COR-L47 (cell line): ENCODE results near the gene SLC7A4.
A peak's percentile ranks its signal among the peaks of the same experiment; 100 is the strongest.
"Not testable (repeated sequence)": the region's sequence is repeated elsewhere in the genome, so short reads cannot be mapped to it uniquely, and the experiment has no call there.

Experiments
- DNase-seq: peaks from one replicate; lab custom pipeline; 2025; lab: John Stamatoyannopoulos, UW

The SLC7A4 gene

DNA sequence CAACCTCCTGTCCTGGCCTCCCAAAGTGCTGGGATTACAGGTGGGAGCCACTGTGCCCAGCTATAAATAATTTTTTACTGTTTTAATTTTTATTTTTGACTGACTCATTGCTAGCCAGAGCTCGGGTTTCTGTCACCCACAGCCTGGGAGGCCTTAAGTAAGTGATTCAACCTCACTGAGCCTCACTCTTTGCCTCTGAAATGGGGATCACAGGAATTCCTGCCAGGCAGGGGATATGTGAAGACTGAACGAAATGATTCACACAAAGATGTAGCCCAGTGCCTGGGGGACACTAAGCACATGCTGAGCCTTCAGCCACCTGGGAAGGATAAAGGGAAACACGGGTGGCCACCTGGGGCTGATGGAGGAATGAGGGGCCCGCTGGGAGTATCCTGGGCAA lies 9.6 kb upstream of the SLC7A4 start:
- DNase-seq: no peak

DNA sequence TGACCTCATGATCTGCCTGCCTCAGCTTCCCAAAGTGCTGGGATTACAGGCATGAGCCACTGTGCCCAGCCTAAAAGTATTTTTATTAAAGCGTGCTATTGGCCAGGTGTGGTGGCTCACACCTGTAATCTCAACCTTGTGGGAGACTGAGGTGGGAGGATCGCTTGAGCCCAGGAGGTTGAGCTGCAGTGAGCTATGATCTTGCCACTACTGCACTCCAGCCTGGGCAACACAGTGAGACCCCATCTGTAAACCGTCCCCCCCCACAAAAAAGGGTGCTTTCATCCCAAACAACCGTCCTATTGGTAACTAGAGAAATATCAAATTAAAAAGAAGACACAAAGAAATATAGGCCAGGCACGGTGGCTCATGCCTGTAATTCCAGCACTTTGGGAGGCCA lies 6.8 kb upstream of the SLC7A4 start:
- not testable (repeated sequence) for DNase-seq

DNA sequence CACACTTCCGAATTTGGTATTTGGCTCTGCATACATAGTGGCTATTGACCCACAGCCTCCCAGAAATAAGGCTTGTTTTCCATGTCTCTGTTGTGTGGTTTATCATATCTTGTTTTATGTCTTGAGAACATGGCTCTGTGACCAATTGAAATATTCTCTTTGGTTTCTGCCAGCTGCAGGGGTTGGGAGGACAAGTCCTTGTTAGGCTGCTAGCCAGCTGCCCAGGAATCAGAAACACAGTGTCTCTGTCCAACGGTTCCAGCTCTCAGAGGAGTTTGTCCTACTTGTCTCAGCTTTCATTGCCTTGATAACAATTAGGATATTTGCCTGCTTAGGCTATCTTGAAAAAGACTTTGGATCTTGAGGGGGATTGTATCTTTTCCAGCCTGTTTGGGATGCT lies 6.0 kb upstream of the SLC7A4 start:
- DNase-seq: no peak

DNA sequence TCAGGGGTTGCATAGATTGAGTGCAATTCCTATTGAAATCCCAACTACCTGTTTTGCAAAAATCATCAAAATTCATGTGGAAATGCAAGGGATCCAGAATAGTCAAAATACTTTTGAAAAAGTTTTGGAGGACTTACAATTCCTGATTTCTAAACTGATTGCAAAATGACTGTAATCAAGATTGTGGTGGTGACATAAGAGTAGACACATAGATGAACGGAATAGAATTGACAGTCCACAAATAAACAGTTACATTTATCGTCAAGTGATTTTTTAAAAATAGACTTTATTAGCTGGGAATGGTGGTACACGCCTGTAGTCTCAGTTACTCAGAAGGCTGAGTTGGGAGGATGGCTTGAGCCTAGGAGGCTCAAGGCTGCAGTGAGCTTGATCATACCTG lies 2.6 kb upstream of the SLC7A4 start:
- DNase-seq: no peak

DNA sequence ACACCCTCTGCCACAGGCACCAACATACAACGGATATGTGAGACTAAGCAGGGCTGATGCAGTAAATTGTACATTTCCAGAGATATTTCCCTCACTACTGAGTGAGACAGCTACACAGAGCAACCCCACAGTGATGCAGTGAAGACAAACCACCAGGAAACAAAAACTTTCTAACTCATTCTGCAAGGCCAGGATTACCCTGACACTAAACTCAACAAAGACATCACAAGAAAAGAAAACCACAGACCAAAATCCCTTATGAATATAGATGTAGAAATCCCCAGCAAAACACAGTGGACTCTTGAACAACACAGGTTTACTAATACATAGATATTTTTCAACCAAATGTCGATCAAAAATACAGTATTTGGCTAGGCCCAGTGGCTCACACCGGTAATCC lies 1.5 kb upstream of the SLC7A4 start:
- no peak for DNase-seq

DNA sequence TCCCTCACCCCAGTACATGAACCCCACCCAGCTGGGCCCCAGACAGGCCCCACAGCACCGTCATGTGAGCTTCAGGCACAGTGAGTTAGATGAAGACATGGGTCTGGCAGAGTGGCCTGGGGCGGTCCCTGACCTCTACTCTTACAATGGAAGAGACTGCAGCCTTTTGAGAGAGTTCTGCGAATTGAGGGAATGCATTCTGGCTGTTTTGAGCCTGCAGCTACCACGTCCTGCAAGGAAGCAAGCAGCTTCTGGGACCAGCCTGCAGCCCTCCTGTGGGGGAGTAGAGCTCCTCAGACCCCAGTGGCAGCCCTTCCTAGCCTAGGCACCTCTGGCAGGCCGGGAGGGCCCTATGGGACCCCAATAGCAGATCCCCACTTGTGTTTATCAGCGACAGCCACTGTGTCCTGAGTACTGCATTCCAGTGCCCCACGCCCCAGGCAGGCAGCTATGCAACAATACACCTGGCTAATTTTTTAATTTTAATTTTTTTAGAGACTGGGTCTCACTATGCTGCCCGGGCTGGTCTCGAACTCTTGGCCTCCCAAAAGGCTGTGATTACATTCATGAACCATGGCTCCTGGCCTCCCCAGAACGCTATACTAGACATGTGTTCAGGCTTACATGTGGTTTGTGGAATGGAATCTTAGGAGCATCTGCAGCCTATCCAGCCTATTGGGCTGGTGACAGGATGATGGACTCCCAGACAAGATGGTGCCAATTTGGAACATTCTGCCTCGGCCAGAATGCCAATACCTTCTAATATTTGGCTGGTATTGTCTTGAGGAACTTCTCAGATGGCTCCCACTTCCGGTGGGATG lies 717 bp upstream of the SLC7A4 start:
- DNase-seq: no peak

DNA sequence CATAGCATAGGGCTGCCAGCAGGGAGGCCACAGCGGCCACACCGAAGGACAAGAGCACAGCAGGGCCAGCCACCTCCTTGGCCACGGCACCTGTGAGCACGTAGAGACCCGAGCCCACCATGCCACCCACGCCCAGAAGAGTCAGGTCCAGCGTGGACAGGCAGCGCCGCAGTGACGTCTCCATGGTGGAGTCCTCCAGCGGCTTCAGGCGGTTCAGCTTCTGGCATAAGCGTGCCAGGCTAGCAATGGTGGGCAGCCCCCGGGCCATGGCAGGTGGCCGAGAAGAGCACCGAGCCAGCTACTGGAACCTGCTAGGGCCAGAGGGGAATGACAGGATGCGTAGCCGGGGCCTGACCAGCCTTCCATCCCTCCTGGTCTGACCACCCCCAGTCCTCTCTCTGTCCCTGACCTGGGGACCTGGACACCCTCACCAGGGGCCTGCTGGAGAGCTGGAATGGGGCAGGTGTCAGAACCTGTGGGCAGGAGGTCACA lies 770 bp downstream of the SLC7A4 start:
- no peak for DNase-seq

DNA sequence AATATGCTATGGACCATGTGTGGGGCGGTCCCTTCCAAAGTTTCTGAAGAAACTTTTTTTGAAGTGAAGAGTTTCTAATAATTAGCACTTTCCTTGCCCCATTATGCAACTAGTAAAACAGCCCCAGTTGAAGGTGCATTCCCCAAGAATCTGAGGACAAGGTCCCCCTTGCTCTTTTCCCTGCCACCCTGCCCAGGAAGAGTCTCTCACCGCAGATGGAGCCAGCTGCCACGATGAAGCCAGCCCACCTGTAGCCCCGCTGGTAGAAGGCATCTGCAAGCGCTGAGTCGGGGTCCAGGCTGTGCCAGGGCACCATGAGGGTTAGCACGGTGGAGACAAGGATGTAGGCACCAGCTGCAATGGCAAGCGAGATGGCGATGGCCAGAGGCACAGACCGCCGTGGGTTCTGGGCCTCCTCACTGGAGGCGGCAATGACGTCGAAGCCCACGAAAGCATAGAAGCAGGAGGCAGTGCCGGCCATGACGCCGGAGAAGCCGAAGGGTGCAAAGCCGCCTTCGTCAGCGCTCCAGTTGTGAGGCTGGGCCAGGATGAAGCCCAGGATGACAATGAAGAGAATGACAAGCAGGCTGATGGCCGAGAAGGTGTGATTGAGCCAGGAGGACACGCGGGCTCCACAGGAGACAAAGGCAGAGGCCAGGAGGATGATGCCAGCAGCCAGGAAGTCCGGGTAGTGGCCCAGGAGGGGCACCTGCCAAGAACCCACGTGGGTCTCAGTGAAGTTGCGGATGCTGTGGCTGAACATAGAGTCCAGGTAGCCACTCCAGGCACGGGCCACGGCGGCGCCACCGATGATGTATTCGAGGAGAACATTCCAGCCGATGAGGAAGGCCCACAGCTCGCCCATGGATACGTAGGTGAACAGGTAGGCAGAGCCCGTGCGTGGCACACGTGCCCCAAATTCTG lies 1.5 kb downstream of the SLC7A4 start:
- no peak for DNase-seq

DNA sequence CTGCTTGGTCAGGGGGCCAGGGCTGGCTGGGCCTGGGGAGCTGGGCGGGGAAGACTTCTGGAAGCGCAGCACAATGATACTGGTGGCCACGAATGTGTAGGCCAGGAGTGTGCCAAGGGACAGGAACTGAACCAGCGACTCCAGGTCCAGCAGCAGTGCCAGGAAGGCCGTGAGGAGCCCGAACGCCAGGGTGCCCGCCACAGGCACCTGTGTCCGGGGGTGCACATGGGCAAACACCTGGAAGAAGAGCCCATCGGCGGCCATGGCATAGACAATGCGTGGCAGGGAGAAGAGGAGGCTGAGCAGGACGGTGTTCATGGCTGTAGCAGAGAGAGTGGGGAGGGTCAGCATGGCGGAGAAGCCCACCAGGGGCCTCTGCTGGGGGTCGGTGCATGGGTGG lies 2.3 kb downstream of the SLC7A4 start:
- DNase-seq: no peak

DNA sequence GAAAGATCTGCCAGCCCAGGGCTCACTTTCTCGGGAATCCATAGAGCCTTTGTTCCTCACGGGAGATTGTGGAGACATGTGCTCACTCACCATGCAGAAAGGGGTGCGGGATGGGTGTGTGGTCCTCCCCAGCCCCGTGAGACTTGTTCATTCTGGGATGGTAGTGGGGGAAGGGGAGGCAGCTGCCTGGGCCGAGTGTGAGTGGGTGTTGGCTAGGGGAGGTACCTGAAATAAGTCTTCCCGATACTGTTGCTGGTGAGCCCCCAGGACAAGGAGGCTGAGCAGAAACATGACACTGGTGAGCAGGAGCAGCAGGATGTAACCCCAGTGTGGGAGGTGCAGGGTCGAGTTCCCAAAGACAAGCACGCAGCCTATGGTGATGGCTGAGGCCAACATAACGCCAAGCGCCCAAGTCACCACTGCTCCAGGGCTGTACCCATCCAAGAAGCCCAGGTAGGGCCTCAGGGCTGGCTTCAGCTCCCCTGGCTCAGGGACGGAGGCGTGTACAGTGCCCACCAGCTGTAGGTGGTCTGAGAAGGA lies 2.8 kb downstream of the SLC7A4 start:
- no peak for DNase-seq

DNA sequence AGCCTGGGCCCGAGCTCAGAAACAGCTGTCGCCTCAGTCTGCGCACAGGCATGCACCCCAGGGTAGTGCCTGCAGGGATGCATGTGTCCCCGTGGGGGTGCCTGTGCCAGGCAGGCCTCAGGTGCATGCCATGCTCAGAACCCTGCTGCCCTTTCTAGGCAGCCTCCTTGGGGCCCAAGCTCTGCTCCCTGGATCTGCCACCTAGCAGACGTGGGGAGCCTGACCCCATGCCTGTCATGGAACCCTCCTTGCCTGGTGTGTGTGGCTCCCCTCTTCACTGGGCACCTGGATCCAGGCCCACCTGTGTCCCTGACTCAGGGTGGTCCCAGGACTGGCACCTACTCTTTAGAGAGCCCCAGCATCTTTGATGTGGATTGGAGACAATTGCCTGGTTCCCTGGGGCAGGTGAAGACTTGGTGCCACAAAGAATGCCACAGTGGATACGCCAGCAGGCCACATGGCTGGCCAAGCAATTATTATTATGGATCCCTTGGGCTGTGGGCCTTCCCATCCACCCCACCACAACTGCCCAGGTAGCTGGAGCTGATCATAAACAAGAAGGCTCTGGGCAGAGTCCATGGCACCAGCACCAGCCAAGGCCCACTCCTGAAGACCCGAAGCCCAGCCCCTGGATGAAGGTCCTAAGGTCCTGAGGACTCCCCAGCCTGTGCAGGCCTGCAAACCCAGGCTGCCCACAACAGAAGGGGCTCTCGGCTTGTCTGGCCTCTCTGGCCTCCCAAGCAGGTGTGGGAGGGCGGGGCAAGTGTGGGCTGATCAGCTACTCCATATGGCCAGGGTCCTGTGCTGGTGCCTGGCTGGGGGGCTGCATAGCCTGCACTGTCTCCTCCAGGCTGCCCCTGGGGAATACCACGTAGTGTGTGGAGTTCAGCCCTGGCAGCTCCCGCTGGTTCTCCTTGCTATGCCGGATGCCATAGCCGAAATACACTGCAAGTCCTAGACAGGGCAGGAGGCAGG lies 3.8 kb downstream of the SLC7A4 start:
- DNase-seq: no peak

DNA sequence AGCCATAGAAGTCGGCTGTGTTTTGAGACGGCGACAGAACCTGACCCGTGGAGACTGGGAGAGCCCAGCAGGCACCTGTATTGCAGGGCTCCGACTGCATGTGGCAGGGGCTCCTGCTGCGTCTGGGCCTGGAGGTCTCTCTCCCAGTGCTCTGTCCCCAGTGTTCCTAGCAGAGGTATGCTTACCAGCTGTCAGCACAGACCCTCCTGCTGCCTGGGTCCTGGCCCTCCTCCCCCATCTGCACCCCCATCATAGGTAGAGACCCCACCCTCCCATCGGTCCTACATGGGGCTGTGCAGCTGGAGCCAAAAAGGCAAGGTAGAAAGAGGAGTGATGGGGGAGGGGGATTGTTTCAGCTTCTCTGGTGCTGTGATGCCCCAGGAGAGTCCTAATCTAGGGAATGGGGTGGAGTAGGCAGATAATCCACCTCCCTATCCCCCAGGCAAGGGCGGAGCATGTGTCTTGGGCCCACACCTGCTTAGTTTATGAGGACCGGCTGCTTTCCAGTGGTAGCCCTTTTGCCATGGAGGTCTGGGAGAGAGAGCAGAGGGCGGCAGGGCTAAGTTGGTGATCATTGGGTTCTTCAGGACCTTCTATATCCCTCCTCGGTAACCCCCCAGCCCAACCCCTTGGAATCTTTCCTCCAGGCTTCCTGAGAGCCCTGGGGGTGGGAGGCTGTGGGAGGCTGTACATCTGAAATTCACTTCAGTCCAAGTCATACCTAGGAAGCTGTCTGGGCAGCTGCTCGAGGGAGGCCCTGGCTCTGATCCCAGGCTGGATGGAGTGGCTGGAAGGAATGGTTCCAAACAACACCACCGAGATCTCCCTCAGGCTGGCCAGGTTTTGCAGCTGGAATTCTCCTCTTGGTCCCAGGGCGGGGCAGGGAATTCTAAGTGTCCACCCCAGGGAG lies 5.3 kb downstream of the SLC7A4 start:
- peak; percentile 14 for DNase-seq

DNA sequence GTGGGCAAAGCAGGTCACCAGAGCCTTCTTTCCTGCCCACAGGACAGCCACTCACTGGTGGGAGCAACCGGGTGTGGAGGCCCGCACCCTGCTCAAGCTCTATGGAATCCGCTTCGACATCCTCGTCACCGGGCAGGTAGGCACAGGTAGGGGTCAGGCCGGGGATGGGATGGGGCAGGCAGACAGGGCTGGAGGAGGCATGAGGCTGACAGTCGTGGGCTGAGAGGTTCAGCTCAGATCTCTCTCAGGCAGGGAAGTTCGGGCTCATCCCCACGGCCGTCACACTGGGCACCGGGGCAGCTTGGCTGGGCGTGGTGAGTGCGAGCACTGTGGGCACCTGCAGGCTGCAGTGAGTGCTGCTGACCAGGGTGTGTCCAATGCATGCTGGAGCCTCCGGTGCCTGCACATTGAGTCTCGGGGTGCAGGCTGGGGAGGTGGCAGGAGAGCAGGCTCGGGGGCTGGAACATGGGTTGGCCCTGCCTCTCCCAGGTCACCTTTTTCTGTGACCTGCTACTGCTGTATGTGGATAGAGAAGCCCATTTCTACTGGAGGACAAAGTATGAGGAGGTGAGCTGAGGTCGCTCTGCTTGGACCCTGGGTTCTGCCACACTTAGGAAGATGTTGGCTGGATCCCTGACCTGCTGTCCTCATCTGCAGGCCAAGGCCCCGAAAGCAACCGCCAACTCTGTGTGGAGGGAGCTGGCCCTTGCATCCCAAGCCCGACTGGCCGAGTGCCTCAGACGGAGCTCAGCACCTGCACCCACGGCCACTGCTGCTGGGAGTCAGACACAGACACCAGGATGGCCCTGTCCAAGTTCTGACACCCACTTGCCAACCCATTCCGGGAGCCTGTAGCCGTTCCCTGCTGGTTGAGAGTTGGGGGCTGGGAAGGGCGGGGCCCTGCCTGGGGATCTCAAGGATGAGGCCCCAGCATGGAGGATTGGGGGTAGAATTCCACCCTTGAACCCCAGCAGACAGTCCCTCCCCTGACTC lies 6.3 kb downstream of the SLC7A4 start:
- no peak for DNase-seq

DNA sequence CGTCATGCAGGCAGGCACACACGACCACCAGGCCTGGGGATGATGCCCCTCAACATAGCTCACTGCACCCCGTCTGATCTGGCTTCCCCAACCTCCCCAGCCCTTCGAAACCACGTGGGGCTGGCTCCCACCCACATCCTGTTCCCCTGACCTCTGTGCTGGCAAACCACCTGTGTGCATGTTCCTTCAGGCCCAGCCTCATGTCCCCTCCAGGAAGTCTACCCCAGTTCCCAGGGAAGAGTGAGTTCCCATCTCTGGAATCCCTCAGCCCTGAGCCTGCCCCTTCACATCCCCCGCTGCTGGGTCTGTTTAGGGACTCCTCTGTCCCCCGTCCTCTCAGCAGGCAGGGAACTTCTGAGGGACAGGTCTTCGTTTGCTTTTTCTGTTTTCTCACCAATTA lies 7.1 kb downstream of the SLC7A4 start:
- no peak for DNase-seq

DNA sequence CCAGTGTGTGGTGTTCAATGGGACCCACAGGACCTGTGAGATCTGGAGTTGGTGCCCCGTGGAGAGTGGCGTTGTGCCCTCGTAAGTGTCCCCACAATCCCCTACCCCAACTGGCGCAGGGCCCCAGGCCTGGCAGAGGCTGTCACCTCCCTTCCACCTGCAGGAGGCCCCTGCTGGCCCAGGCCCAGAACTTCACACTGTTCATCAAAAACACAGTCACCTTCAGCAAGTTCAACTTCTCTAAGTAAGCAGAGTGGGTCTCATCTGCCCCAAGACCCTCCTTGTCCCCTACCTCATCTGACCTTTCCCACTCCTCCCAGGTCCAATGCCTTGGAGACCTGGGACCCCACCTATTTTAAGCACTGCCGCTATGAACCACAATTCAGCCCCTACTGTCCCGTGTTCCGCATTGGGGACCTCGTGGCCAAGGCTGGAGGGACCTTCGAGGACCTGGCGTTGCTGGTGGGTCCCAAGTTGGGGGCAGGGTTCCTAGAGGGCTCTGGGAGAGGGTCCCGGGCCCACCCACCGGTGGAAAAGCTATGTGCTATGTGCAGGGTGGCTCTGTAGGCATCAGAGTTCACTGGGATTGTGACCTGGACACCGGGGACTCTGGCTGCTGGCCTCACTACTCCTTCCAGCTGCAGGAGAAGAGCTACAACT lies 9.3 kb downstream of the SLC7A4 start:
- no peak for DNase-seq

DNA sequence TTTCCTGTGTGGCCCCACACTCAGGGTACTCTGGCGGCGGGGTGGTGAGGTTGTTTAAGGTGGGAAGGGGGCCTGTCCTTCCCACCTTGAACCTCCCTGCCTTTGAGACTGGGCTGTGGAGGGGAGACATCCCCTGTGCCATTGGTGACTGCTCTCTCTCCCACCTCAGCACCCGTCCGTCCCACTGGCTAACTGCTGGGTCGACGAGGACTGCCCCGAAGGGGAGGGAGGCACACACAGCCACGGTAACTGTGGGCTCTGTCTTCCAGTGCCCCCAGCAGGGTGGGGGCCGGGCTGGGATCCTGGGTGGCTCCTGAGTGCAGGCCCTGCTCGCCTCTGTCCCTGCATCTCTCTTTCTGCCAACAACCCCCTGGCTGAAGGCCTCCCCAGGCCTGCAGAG lies 9.9 kb downstream of the SLC7A4 start:
- DNase-seq: no peak

DNA sequence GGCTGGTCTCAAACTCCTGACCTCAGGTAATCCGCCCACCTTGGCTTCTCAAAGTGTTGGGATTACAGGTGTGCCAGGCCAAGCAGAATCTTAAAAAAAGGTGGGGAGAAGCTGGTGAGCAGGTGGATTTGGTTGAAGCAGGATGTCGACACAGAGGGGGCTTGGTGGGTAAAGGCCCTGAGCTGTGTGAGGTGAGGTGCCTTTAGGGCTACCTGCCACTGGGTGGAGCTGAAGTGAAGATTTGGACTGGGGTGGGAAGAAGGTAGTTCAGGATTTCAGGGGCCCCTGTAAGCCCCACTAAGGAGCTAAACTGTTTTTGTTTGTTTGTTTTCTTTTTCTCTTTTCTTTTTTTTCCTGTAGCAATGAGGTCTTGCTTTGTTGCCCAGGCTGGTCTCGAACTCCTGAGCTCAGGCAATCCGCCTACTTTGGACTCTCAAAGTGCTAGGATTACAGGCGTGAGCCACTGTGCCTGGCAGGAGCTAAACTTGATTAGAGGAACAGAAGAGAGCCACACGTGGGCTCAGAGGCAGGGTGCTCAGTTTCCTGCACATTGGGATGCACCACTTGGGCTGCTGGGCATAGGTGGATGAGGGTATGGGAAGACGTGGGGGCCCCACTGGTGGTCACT lies 11.4 kb downstream of the SLC7A4 start:
- peak; percentile 23 for DNase-seq

DNA sequence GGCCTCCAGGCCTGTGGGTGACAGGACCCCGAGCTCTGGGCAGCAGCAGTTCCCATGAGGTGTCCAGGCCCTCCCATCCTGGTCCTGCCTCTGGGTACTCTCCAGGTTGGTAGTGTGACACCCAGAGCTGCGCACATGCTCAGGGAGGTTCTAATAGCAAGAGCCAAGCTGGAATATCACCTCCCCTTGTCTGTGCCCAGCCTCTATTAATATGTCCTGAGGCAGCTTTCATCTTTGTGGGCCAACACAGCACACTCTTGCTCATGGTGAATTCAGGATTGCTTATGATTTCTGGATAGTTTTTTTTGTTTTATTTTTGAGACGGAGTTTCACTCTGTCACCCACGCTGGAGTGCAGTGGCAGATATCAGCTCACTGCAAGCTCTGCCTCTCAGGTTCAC lies 14.0 kb downstream of the SLC7A4 start:
- DNase-seq: no peak
